ENCODE results near the gene C20orf202.

C20orf202 gene

GRCh38 chr20:1185316-1185741 lies 17.9 kb upstream of the C20orf202 start:
- DNase-seq = peak; percentile 13

GRCh38 chr20:1185790-1186334 lies 17.4 kb upstream of the C20orf202 start:
- DNase-seq = peak; percentile 72

- no peak for DNase-seq
Observed at GRCh38 chr20:1186367-1186991, 16.8 kb upstream of the C20orf202 start.

DNA sequence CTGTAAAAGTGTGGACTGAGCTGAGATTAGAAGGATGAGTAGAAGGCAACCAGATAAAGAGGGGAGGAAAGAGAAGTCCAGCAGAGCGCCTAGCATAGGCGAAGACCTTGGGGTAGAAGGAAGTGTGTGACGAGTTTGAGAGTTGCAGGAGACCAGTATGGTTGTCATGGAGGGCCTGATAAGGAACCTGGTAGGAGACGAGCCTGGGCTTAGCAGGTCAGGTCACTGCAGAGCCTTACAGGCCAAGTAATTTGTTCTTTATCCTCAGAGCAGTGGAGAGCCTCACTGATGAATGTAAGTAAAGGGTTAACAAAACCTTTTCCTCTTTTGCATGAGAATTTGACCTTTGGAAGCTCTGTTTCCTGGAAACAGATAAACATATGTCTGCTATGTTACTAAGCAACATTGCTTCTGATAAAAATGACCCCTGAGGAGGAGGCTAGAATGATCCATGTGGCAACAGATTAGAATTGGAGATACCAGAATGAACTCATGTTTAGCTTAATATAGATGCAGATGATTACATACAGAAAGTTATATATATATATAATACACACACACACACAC lies 15.6 kb upstream of the C20orf202 start:
- DNase-seq = peak; percentile 11

- no peak for DNase-seq
Observed at GRCh38 chr20:1188347-1188746, 14.9 kb upstream of the C20orf202 start.

GRCh38 chr20:1189827-1190226 lies 13.4 kb upstream of the C20orf202 start:
- no peak for DNase-seq

GRCh38 chr20:1190847-1191246 lies 12.4 kb upstream of the C20orf202 start:
- DNase-seq = no peak

DNA sequence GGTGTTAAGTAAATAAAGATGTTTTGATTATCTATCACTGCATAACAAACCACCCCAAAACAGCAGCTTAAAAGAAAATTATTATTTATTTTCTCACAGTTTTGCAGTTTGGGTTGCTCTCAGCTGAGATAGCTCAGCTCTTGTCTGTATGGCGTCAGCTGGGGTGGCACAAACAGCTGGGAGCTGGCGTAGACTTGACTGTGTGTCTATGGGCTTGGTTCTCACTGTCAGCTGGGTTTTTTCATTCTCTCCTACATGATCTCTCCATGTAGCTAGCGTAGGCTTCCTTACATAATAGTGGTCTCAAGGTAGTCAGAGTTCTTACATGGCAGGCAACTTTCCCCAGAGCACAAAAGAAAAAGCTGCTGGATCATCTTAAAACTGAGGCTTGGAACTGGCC lies 12.0 kb upstream of the C20orf202 start:
- DNase-seq = no peak

GRCh38 chr20:1195226-1195625 lies 8.0 kb upstream of the C20orf202 start:
- no peak for DNase-seq

GRCh38 chr20:1196634-1197033 lies 6.6 kb upstream of the C20orf202 start:
- no peak for DNase-seq

- DNase-seq = no peak
Observed at GRCh38 chr20:1197801-1198200, 5.5 kb upstream of the C20orf202 start.

DNA sequence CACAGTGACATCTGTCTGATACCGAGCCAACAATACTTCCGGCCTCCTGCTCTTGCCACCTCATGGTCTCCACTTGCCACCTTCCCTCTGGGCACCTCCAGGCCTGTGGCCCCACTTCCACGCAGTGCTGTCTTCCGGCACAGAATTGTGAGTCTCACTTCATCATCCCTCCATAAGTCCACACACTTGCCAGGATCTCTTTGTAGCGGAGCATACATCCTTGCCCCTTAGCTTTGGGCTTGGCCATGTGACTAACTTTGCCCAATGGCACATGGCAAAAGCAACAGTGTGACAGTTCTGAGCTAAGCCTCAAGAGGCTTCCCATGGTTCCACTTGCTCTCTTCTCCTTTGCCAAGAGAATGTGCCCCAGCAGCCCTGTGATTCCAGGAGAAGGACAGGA lies 4.5 kb upstream of the C20orf202 start:
- no peak for DNase-seq

GRCh38 chr20:1199212-1199873 lies 3.9 kb upstream of the C20orf202 start:
- DNase-seq = no peak

DNA sequence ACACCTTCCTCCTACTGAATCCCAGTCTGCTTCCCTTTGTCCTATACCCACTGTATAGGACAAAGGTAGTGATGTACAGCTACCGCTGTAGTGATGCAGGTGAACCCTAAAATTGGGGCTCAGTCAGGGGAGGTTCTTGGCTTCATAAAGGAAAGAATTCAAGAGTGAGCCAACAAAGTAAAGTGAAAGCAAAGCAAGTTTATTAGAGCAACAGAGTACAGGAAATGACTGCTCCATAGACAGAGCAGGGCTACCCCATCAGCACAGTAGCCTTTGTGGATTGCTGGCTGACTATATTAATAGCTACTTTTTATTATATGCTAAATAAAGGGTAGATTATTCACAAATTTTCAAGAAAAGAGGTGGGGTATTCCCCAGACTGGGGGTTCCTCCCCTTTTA lies 3.3 kb upstream of the C20orf202 start:
- no peak for DNase-seq

DNA sequence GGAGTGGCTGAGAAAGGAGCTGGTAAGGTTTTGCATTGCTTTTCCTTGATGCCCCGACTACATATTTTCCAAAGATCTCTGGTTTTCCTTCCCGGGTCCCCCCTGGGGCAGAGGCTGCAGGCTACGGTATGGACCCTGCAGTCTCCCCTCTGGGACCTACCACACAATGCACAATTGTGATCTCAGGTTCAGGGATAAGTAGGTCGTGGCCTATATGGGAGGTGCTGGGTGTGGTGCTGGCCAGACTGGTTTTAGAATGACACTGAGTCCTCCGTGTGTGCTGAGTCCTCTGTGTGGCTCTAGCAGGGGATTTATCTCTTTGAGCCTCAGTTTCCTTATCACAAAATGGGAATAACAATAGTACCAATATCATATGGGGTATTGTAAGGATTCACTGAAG lies 376 bp downstream of the C20orf202 start:
- DNase-seq = no peak

- peak; percentile 17 for DNase-seq
Observed at GRCh38 chr20:1204113-1204512, 859 bp downstream of the C20orf202 start.

DNA sequence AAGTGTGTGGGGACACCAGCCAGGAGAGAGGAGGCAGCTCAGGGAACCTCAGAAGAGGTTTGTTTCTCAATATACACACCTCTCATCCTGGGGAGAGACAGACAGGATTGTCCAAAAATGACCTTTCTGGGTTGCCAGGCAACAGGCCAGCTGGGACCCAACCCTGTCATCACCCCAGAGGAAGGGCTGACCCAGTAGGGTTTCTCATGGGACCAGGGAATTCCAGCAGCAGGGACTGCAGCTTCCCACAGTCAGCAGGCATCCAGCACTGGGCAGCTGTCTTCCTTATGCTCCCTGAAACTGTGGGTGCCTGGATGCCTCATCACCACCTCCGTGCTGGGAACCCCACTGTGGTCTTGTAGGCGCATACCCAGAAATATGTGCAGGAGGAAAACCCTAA lies 1.3 kb downstream of the C20orf202 start:
- no peak for DNase-seq

- no peak for DNase-seq
Observed at GRCh38 chr20:1205802-1206201, 2.5 kb downstream of the C20orf202 start.

GRCh38 chr20:1206366-1207148 lies 3.3 kb downstream of the C20orf202 start:
- DNase-seq = no peak

DNA sequence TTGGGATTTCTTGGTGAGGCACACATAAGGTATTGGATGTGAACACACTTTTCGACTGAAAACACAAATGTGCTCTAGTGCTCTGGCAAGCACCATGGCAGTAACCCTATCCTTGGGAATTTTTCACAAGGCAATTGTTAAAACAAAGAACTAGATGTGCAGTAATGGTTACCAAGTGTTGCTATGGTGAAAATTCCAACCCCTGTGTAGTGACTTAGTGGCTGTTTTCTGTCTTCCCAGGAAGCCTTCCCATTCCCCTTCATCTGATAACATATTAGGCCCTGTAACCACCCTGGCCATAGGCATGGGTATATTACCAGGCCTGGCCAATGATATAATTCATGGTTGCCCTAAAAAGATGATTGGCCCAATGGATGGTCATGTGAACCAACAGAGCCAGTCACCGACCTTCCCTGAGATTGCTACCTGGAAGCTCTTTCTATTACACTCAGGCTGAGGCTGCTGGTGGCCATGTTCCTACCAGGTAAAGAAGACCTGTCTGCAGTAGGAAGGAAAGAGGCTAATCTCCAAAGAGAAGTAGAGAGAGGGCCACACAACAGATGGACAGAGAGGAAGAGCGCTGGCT lies 4.1 kb downstream of the C20orf202 start:
- no peak for DNase-seq

DNA sequence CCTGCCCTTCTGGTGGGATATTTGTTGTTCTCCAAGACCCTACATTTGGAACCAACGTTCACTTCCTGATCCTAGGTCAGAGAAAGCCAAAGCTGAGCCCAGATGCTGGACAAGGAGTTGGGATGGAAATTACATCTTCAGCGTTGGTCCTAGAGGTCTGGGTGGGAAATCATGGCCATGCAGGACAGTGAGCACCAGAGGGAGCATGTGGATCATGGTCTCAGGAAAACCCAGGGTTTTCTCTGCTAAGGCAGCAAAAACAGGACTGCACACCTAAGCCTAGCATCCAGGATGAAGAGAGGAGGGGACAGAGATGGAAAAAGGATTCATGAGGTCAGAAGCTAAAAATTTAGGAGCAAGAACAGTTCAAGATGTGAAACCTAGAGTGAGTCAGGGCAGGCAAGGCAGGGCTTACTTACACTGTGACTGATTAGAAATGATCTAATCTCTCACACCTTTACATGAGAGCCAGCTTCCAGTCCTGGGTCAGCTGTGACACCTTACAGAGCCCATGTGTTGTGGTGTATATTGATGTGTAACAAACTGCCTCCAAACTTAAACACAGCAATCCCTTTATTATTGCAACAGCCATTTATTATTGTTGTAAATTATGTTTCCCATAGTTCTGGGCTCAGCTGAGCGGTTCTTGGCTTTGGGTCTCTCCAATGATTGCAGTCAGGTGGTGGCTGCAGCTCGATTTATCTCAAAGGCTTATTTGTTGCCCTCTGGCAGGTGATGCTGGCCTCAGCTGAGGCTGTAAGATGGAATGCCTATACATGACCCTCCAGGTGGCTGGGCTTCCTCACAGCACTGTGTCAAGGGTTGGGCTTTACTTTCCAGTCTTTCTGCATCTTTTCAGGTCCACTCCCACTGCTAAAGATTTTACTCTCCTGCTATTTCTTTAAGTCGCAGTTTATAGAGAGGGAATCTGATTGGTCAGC lies 6.5 kb downstream of the C20orf202 start:
- DNase-seq = no peak

DNA sequence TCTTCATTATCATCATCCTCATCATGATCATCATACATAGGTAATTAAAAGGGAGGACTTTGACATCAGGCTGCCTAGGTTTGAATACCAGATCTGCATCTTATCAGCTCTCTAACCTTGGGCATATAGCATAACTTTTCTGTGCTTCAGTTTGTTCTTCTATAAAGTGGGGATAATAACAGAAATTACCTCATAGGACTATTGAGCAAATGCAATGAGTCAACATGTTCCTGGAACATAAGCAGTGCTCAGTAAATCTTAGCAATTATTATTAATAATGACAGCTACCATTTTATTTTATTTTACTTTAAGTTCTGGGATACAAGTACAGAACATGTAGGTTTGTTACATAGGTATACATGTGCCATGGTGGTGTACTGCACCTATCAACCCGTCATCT lies 7.2 kb downstream of the C20orf202 start:
- peak; percentile 30 for DNase-seq
